ENCODE results near the gene COL4A2.

DNA sequence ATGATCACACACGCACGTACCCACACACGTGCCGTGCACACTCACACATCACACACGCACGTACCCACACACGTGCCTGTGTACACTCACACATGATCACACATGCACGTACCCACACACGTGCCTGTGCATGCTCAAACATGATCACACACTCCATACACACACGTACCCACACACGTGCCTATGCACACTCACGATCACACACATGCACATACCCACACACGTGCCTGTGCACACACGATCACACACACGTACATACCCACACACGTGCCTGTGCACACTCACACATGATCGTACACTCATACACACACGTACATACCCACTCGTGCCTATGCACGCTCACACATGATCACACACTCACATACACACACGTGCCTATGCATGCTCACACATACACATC is 167.6 kb downstream of the COL4A2 start:
- TF ChIP-seq, protein P1, sequence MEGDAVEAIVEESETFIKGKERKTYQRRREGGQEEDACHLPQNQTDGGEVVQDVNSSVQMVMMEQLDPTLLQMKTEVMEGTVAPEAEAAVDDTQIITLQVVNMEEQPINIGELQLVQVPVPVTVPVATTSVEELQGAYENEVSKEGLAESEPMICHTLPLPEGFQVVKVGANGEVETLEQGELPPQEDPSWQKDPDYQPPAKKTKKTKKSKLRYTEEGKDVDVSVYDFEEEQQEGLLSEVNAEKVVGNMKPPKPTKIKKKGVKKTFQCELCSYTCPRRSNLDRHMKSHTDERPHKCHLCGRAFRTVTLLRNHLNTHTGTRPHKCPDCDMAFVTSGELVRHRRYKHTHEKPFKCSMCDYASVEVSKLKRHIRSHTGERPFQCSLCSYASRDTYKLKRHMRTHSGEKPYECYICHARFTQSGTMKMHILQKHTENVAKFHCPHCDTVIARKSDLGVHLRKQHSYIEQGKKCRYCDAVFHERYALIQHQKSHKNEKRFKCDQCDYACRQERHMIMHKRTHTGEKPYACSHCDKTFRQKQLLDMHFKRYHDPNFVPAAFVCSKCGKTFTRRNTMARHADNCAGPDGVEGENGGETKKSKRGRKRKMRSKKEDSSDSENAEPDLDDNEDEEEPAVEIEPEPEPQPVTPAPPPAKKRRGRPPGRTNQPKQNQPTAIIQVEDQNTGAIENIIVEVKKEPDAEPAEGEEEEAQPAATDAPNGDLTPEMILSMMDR (IDR thresholded peaks at IDR 0.05): no peak
- TF ChIP-seq POLR2AphosphoS5 (IDR thresholded peaks at IDR 0.05) (no peak), POLR2A (IDR thresholded peaks at IDR 0.05) (no peak)

Measured in transverse colon (tissue), 4 donors.